H1 (cell line): ENCODE data around the gene SPIRE2. TPM values are rescaled to one million over a fixed set of nuclear protein-coding genes. Genes with fewer than 3 reads are reported as not detected.

Experiments used
- ATF3 ChIP-seq: IDR thresholded peaks from 2 replicates; pipeline ENCODE4 v1.6.1; 2011; ENCODE audit warnings: low read depth, mild to moderate bottlenecking, low read length; ENCODE audit not compliant: insufficient read depth
- BACH1 ChIP-seq: IDR thresholded peaks from 2 replicates; pipeline ENCODE4 v1.6.1; 2012; ENCODE audit warnings: low read length, improper control_type of control experiment
- CREB1 ChIP-seq: IDR thresholded peaks from 2 replicates; pipeline ENCODE4 v1.6.1; 2012; ENCODE audit warnings: inconsistent platforms
- CTBP2 ChIP-seq: IDR thresholded peaks from 2 replicates; pipeline ENCODE4 v1.7.0; 2011; ENCODE audit warnings: borderline replicate concordance, mild to moderate bottlenecking, moderate library complexity, mixed read lengths, low read length; ENCODE audit not compliant: insufficient read depth, insufficient read length
- FOSL1 ChIP-seq: IDR thresholded peaks from 2 replicates; pipeline ENCODE4 v1.6.1; 2011; ENCODE audit warnings: mild to moderate bottlenecking, low read depth, low read length, moderate library complexity; ENCODE audit not compliant: insufficient read depth
- HDAC2 ChIP-seq, 2 experiments: fragments of 300-600 bp in 1 of 2; sonication (generic) in 1 of 2; IDR thresholded peaks; 2 replicates each; pipeline ENCODE4 v1.6.1; 2011 to 2012; ENCODE audit warnings: low read depth in 2 of 2, low read length in 2 of 2, mild to moderate bottlenecking in 2 of 2, moderate library complexity in 2 of 2, borderline replicate concordance in 1 of 2, inconsistent platforms in 1 of 2
- JUN ChIP-seq: IDR thresholded peaks from 2 replicates; pipeline ENCODE4 v1.6.1; 2011; ENCODE audit warnings: low read depth, mild to moderate bottlenecking, improper control_type of control experiment, low read length
- JUND ChIP-seq: IDR thresholded peaks from 2 replicates; pipeline ENCODE4 v1.6.1; 2011; ENCODE audit warnings: mild to moderate bottlenecking, improper control_type of control experiment, low read length
- KDM5A ChIP-seq: fragments of 200-600 bp; IDR thresholded peaks from 2 replicates; pipeline ENCODE4 v1.7.1; 2012; ENCODE audit warnings: mild to moderate bottlenecking, low read length, inconsistent platforms, mixed read lengths
- MAFK ChIP-seq: IDR thresholded peaks from 2 replicates; pipeline ENCODE4 v1.6.1; 2012; ENCODE audit warnings: low read depth, mild to moderate bottlenecking, improper control_type of control experiment, low read length
- NANOG ChIP-seq: IDR thresholded peaks from 2 replicates; pipeline ENCODE4 v1.6.1; 2011; ENCODE audit warnings: low read length, low read depth, mild to moderate bottlenecking, inconsistent platforms; ENCODE audit not compliant: insufficient read depth, poor library complexity, severe bottlenecking
- POLR2A ChIP-seq, 2 experiments: IDR thresholded peaks; 1 replicate in 1 of 2; 2 replicates in 1 of 2; pipeline ENCODE4 v1.6.1; 2011; ENCODE audit warnings: low read depth in 2 of 2, low read length in 2 of 2, mild to moderate bottlenecking in 2 of 2; ENCODE audit errors: control extremely low read depth in 1 of 2
- POLR2AphosphoS5 ChIP-seq: IDR thresholded peaks from 2 replicates; pipeline ENCODE4 v1.6.1; 2011; ENCODE audit warnings: low read depth, low read length
- RAD21 ChIP-seq, 2 experiments: IDR thresholded peaks in 1 of 2; conservative IDR thresholded peaks in 1 of 2; 2 replicates each; pipeline ENCODE4 v1.6.1; 2011; ENCODE audit warnings: low read depth in 2 of 2, low read length in 2 of 2, improper control_type of control experiment in 1 of 2, inconsistent platforms in 1 of 2, mild to moderate bottlenecking in 1 of 2, moderate library complexity in 1 of 2
- RXRA ChIP-seq: IDR thresholded peaks from 2 replicates; pipeline ENCODE4 v1.6.1; 2011; ENCODE audit warnings: low read depth, mild to moderate bottlenecking, low read length, moderate library complexity; ENCODE audit not compliant: insufficient read depth
- SIN3A ChIP-seq, 2 experiments: IDR thresholded peaks in 1 of 2; conservative IDR thresholded peaks in 1 of 2; 2 replicates each; pipeline ENCODE4 v1.6.1; 2011 to 2012; ENCODE audit warnings: low read length in 2 of 2, improper control_type of control experiment in 1 of 2, low read depth in 1 of 2, mild to moderate bottlenecking in 1 of 2
- SIX5 ChIP-seq: IDR thresholded peaks from 2 replicates; pipeline ENCODE4 v1.6.1; 2011; ENCODE audit warnings: mild to moderate bottlenecking, low read depth, low read length
- SP1 ChIP-seq: IDR thresholded peaks from 2 replicates; pipeline ENCODE4 v1.6.1; 2011; ENCODE audit warnings: low read depth, low read length
- TAF7 ChIP-seq: optimal IDR thresholded peaks from 2 replicates; pipeline ENCODE3; 2011; ENCODE audit warnings: low read depth, mild to moderate bottlenecking, inconsistent platforms, low read length, moderate library complexity, borderline replicate concordance
- TBP ChIP-seq: IDR thresholded peaks from 2 replicates; pipeline ENCODE4 v1.6.1; 2011; ENCODE audit warnings: low read depth, low read length, improper control_type of control experiment
- TEAD4 ChIP-seq: IDR thresholded peaks from 2 replicates; pipeline ENCODE4 v1.6.1; 2012; ENCODE audit warnings: low read depth, low read length, inconsistent platforms, mixed read lengths
- USF2 ChIP-seq: IDR thresholded peaks from 2 replicates; pipeline ENCODE4 v1.6.1; 2011; ENCODE audit warnings: low read length, improper control_type of control experiment
- YY1 ChIP-seq: IDR thresholded peaks from 2 replicates; pipeline ENCODE4 v1.6.1; 2011; ENCODE audit warnings: low read depth, mild to moderate bottlenecking, low read length
- polyA plus RNA-seq, 7 experiments: library from polyadenylated mRNA; depleted of rRNA in 3 of 7; stranded (reverse) in 5 of 7; unstranded in 2 of 7; fragments of >200 nt in 5 of 7; fragments of 200-250 nt in 2 of 7; gene quantifications; 1 replicate in 5 of 7; 2 replicates in 1 of 7; 4 replicates in 1 of 7; pipeline versions ENCODE4 v1.2.1 to v1.2.3, GENCODE V29; 2011 to 2013; ENCODE audit warnings: missing spikeins in 2 of 7, mixed read lengths in 2 of 7
- total RNA-seq: library from RNA; stranded (reverse); fragmentation: NEBNext Ultra II Directional; extraction: Animal tissue kit (Norgen Biotek cat#: 25700); gene quantifications from 2 replicates; pipeline ENCODE4 v1.2.1, GENCODE V29; 2021

The SPIRE2 gene
- total and polyA plus RNA-seq, 2 of the 8 experiments (the other 6 are each of a cell fraction or from before 2014, with no cell fraction given) = 7.4 to 15.4 TPM

GRCh38 chr16:89873972-89874689 is 45.9 kb downstream of the SPIRE2 start (continued):
- TF ChIP-seq HDAC2 (IDR thresholded peaks at IDR 0.05; ENCODE audit: borderline replicate concordance in 1 of 2, low read depth in 2 of 2, low read length in 2 of 2) (no peak), POLR2AphosphoS5 (0 out of 2 replicates have a peak, but pooled peaks have one; percentile 6), ATF3 (no peak), JUND (no peak), CTBP2 (no peak), FOSL1 (no peak), KDM5A (no peak), RXRA (no peak), TBP (0 out of 2 replicates have a peak, but pooled peaks have one; percentile 19), BACH1 (peak; percentile 68; the same call in 1 of the 2 replicates), POLR2A (IDR thresholded peaks at IDR 0.05; ENCODE audit: control extremely low read depth in 1 of 2, low read depth in 2 of 2, low read length in 2 of 2) (peak in 1 of 2 experiments; percentile 35; a peak in 1 of 3 replicates), USF2 (peak; percentile 79), SIX5 (no peak), MAFK (no peak), NANOG (no peak), JUN (no peak), TEAD4 (no peak), SP1 (peak; percentile 78; the same call in 1 of the 2 replicates), SIN3A (conservative IDR thresholded peaks at IDR 0.05 in 1 of 2, IDR thresholded peaks at IDR 0.05 in 1 of 2; ENCODE audit: low read depth in 1 of 2, low read length in 2 of 2) (no peak), RAD21 (IDR thresholded peaks at IDR 0.05 in 1 of 2, conservative IDR thresholded peaks at IDR 0.05 in 1 of 2; ENCODE audit: low read depth in 2 of 2, low read length in 2 of 2) (no peak), TAF7 (no peak), YY1 (no peak), CREB1 (peak; percentile 93)
